GM12878 (cell line): ENCODE measurements around the gene CFAP410. TPM values are rescaled to one million over a fixed set of nuclear protein-coding genes. Genes with fewer than 3 reads are reported as not detected.
"Not testable (repeated sequence)": the region's sequence is repeated elsewhere in the genome, so short reads cannot be mapped to it uniquely, and the experiment has no call there.

Experiments
- ATAC-seq: fragments of 200-7000 bp; cut with Tn5 transposase; 3 replicates; pipeline ENCODE4 v1.9.1; 2020; ENCODE audit warnings: mild to moderate bottlenecking, moderate library complexity
- BruUV-seq: library from RNA; stranded (reverse); fragments of 400-500 nt; replicated peaks from 2 replicates; lab custom pipeline; 2021; lab: Mats Ljungman, UMichigan
- CTCF ChIA-PET: fragments of 300-600 bp; sonication (Branson Sonifier 250); formaldehyde crosslinking; extraction: SDS; loops from one replicate; lab custom pipeline; 2021; ENCODE audit warnings: inconsistent platforms; lab: Yijun Ruan, JAX
- POLR2A ChIA-PET: fragments of 350-600 bp; formaldehyde crosslinking; extraction: SDS; loops from one replicate; lab custom pipeline; 2021; ENCODE audit warnings: inconsistent platforms; lab: Charles Lee
- RAD21 ChIA-PET: fragments of 300-600 bp; sonication (Branson Sonifier 250); formaldehyde crosslinking; loops from one replicate; lab custom pipeline; 2023; ENCODE audit warnings: antibody characterized with exemption; ENCODE audit not compliant: unreplicated experiment; lab: Charles Lee
- SMC1A ChIA-PET: fragments of 300-600 bp; sonication (Branson Sonifier 250); formaldehyde crosslinking; loops from one replicate; lab custom pipeline; 2023; ENCODE audit not compliant: unreplicated experiment, uncharacterized antibody; lab: Charles Lee
- DNase-seq: peaks from one replicate; pipeline ENCODE4 v3.0.0-alpha.2; 2011; ENCODE audit warnings: low read depth, low spot score
- FAIRE-seq: peaks from 3 replicates; lab custom pipeline; 2011; peaks lifted over from hg19 to GRCh38; lab: Jason Lieb, UNC
- H2AFZ ChIP-seq: 2 replicates; pipeline ENCODE4 v1.6.0; 2011; ENCODE audit warnings: low read depth, low read length, control low read depth; ENCODE audit not compliant: control insufficient read depth
- H3K27ac ChIP-seq: 2 replicates; pipeline ENCODE4 v1.5.1; 2011; ENCODE audit warnings: control low read depth; ENCODE audit not compliant: control insufficient read depth, insufficient read depth
- H3K27me3 ChIP-seq, 2 experiments: replicated peaks in 1 of 2; 2 replicates each; pipeline versions ENCODE4 v1.6.0 to v1.6.1; 2011; ENCODE audit warnings: low read length in 1 of 2; ENCODE audit not compliant: control insufficient read depth in 2 of 2, insufficient read depth in 2 of 2
- H3K36me3 ChIP-seq, 2 experiments: 2 replicates each; pipeline ENCODE4 v1.5.1; 2011; ENCODE audit warnings: low read length in 1 of 2; ENCODE audit not compliant: control insufficient read depth in 2 of 2, insufficient read depth in 2 of 2
- H3K4me1 ChIP-seq: 2 replicates; pipeline ENCODE4 v1.6.1; 2011; ENCODE audit warnings: mild to moderate bottlenecking, low read length, moderate library complexity, mixed read lengths; ENCODE audit not compliant: control insufficient read depth, insufficient read depth
- H3K4me2 ChIP-seq: 2 replicates; pipeline ENCODE4 v1.6.0; 2011; ENCODE audit warnings: control low read depth; ENCODE audit not compliant: control insufficient read depth, insufficient read depth
- H3K4me3 ChIP-seq: fragments of 200-600 bp; sonication (generic); 2 replicates; pipeline ENCODE4 v1.5.1; 2016
- H3K79me2 ChIP-seq: 2 replicates; pipeline ENCODE4 v1.6.0; 2011; ENCODE audit warnings: low read length; ENCODE audit not compliant: control insufficient read depth, insufficient read depth
- H3K9ac ChIP-seq: 2 replicates; pipeline ENCODE4 v1.8.0; 2011; ENCODE audit warnings: low read length, control low read depth, mixed read lengths; ENCODE audit not compliant: control insufficient read depth, insufficient read depth
- H3K9me3 ChIP-seq: replicated peaks from 3 replicates; pipeline ENCODE4 v1.5.1; 2011; ENCODE audit warnings: mild to moderate bottlenecking, low read length; ENCODE audit not compliant: control insufficient read depth, insufficient read depth
- H4K20me1 ChIP-seq: 2 replicates; pipeline ENCODE4 v1.6.0; 2011; ENCODE audit not compliant: control insufficient read depth, insufficient read depth
- BCLAF1 ChIP-seq: fragments of 450-650 bp; IDR thresholded peaks from 2 replicates; pipeline ENCODE4 v1.6.1; 2017; ENCODE audit warnings: antibody characterized with exemption, mild to moderate bottlenecking, moderate library complexity
- IKZF1 ChIP-seq: fragments of 450-650 bp; conservative IDR thresholded peaks from 2 replicates; pipeline ENCODE4 v1.6.1; 2017; ENCODE audit warnings: antibody characterized with exemption, mild to moderate bottlenecking
- NBN ChIP-seq: fragments of 450-650 bp; IDR thresholded peaks from 2 replicates; pipeline ENCODE4 v1.6.1; 2016
- ZBTB33 ChIP-seq: fragments of 450-650 bp; IDR thresholded peaks from 2 replicates; pipeline ENCODE4 v1.6.1; 2017; ENCODE audit warnings: mild to moderate bottlenecking
- ZNF622 ChIP-seq: fragments of 450-650 bp; IDR thresholded peaks from 2 replicates; pipeline ENCODE4 v1.6.1; 2017; ENCODE audit warnings: mild to moderate bottlenecking, inconsistent platforms
- WGBS: methylation state at CpG from one replicate; pipeline ENCODE4 v1.1.6; 2016; ENCODE audit warnings: low lambda C conversion rate; ENCODE audit not compliant: insufficient replicate concordance, insufficient coverage; ENCODE audit errors: missing lambda C conversion rate; 5-methylcytosine and 5-hydroxymethylcytosine counted together
- in situ Hi-C: fragments of 300-500 bp; cut with MboI; formaldehyde crosslinking; loops from 9 replicates; pipeline ENCODE4 v1.14.3; 2018; ENCODE audit warnings: mixed read lengths
- intact Hi-C: fragments of 100-400 bp; cut with micrococcal nuclease; formaldehyde crosslinking; loops from one replicate; pipeline ENCODE4 v1.14.2; 2022; ENCODE audit not compliant: unreplicated experiment
- polyA plus RNA-seq, 11 experiments: library from polyadenylated mRNA; depleted of rRNA in 4 of 11; unstranded in 6 of 11; stranded (reverse) in 5 of 11; fragments of >200 nt; fragmentation: Nextera tagmentation in 4 of 11; fragmentation: Illumina TruSeq in 1 of 11; extraction: Ambion mirVana in 4 of 11; extraction: Trizol in 1 of 11; gene quantifications; 1 replicate in 1 of 11; 2 replicates in 10 of 11; pipeline versions ENCODE4 v1.2.1 to v1.2.3, GENCODE V29; 2011 to 2016; ENCODE audit warnings: inconsistent platforms in 2 of 11, missing spikeins in 2 of 11, low read depth in 1 of 11
- total RNA-seq, 4 experiments: library from RNA; depleted of rRNA in 3 of 4; stranded (reverse); fragments of >200 nt in 3 of 4; fragmentation: Illumina TruSeq in 1 of 4; extraction: Trizol in 1 of 4; gene quantifications; 2 replicates each; pipeline versions ENCODE4 v1.2.1 to v1.2.3, GENCODE V29; 2013 to 2021

Gene CFAP410
- total and polyA plus RNA-seq, 10 of the 15 experiments (the other 5 are each of a cell fraction or from before 2014, with no cell fraction given), result 0.14 to 24.8 (median 11.3) TPM

GRCh38 chr21:44361903-44362302 is 22.7 kb upstream of the CFAP410 start:
- intact Hi-C loops, H4K20me1 ChIP-seq, H2AFZ ChIP-seq, CTCF ChIA-PET, SMC1A ChIA-PET, in situ Hi-C loops, H3K79me2 ChIP-seq, H3K36me3 ChIP-seq, H3K4me1 ChIP-seq, POLR2A ChIA-PET, RAD21 ChIA-PET, H3K9ac ChIP-seq, H3K27ac ChIP-seq, H3K4me3 ChIP-seq, H3K4me2 ChIP-seq, H3K27me3 ChIP-seq, DNase-seq, ATAC-seq, H3K9me3 ChIP-seq, FAIRE-seq, BruUV-seq: not testable (repeated sequence)
- WGBS, result 75% methylated on average over 5 of the region's 5 CpGs

- no peak overlapping the region for H3K9ac ChIP-seq
Observed at GRCh38 chr21:44360159-44360558, 21.0 kb upstream of the CFAP410 start.

More at GRCh38 chr21:44360159-44360558, 21.0 kb upstream of the CFAP410 start:
- Histone ChIP-seq H3K4me2 (no peak overlapping the region), H2AFZ (no peak overlapping the region), H3K4me1 (peaks cover 4% of the 10 kb centered on the region; the same call in 1 of the 2 replicates), H3K9me3 (no peaks in the 10 kb centered on the region; the same call in 2 of the 3 replicates), H3K79me2 (peaks cover 9% of the 10 kb centered on the region), H3K4me3 (no peak overlapping the region), H3K27me3 (no peaks in the 10 kb centered on the region), H3K27ac (no peak overlapping the region), H4K20me1 (no peaks in the 10 kb centered on the region), H3K36me3 (peaks cover 0 to 5% of the 10 kb centered on the region in 2 experiments; a peak in 1 of 4 replicates)
- no TSS peak for BruUV-seq
- SMC1A ChIA-PET, result no interaction called here
- in situ Hi-C loops (no loop called here), intact Hi-C loops (no loop called here)
- RAD21 ChIA-PET, result no interaction called here
- POLR2A ChIA-PET, result interaction anchor here (0.6 kb wide), 1 partner anchor 47 kb away, joined by 3 read pairs; no protein-coding TSS in a partner anchor
- ATAC-seq (no peak), DNase-seq (no peak), FAIRE-seq (no peak)
- 35% methylated on average over 8 of the region's 8 CpGs for WGBS
- CTCF ChIA-PET, result interaction anchor here (0.5 kb wide), 1 partner anchor 1404 kb away, joined by 3 read pairs; no protein-coding TSS in a partner anchor
- TF ChIP-seq BCLAF1 (no peak), ZNF622 (no peak), IKZF1 (no peak), ZBTB33 (no peak), NBN (no peak)
